COLO668 (cell line): ENCODE data around the gene IGDCC3.

Experiments used
- DNase-seq: peaks from one replicate; lab custom pipeline; 2025; ENCODE audit not compliant: unreplicated experiment; lab: John Stamatoyannopoulos, UW

The IGDCC3 gene

DNA sequence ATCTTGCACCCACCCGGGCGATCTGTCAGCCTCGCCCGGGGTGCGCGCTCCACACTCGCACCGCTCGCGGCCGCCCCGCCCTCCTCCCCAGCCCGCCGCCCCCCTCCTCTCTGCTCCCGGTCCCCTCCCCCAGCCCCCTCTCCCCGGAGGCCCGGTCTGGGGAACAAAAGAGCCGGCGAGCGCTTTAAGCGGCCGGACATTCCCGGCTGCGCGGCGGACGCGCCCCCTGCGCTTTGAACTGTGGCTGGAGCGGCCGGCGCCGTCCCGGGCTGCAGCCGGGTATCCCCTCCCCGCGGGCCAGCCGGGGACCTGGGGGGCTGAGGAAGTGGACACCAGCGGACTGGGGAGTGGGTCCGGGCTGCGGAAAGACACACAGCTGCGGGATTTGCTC is at the start of gene IGDCC3:
Gene IGDCC3, minus strand, starts transcription at position 27 of the 391 bp plus-strand sequence. CDS start 214 bp downstream, outside the sequence.
- DNase-seq = no peak

DNA sequence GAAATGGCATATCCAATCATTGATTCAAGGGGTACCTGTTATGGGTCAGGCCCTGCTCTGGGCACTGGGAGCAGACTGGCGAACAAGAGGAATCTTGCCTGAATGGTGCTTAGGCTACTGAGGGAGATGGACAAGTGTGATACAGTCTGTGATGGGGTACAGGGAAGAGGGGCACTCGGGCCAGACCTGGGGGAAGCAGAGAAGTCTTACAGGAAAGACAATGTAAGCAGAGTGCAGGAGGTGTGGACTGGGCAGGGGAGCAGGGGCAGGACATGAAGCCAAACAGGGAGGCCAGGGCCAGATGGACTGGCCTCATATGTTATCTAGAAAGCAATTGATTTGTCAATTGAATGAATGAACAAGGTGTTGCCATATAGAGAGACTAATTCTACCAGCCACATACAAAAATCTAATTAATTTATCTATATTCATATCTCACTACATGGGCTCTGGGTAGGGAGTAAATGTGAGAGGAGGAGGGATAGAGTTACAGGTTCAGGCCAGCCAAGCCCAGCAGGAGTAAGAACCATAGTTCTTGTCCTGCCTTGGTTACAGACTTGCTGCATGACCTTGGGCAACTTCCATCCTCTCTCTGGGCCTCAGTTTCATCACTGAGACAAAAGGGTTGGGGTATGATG is 48.5 kb upstream of the IGDCC3 start:
- no peak for DNase-seq

GRCh38 chr15:65424683-65425082 is 46.9 kb upstream of the IGDCC3 start:
- no peak for DNase-seq

DNA sequence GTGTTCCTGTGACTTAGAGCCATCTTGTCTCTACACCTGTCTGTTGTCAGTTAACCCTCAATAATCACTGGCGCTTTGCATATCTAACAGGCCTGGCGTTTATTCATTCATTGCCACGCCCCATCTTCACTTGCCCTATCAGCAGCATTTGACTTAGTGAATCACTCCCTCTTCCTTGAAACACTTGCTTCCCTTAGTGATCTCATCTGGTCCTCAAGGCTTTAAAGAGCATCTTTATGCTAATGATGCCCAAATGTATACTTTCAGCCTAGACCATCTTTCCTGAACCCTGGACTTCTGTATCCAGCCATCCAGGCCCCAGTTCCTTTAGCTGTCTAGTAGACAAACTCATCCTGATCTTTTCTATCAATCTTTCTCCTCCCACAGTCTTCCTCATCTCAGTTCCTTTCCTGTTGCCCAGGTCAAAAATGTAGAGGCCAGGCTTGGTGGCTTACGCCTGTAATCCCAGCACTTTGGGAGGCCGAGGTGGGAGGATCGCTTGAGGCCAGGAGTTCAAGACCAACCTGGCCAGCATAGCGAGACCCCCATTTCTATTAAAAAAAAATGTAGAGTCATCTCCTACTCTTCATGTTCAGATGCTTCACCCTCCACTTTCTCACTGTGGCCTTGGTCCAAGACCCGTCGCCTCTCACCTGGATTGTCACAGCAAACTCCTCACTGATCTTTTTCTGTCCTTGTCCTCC is 46.3 kb upstream of the IGDCC3 start:
- DNase-seq = no peak

GRCh38 chr15:65423150-65423975 is 45.6 kb upstream of the IGDCC3 start:
- DNase-seq = no peak

GRCh38 chr15:65421360-65422215 is 43.8 kb upstream of the IGDCC3 start:
- peak; percentile 24 for DNase-seq

DNA sequence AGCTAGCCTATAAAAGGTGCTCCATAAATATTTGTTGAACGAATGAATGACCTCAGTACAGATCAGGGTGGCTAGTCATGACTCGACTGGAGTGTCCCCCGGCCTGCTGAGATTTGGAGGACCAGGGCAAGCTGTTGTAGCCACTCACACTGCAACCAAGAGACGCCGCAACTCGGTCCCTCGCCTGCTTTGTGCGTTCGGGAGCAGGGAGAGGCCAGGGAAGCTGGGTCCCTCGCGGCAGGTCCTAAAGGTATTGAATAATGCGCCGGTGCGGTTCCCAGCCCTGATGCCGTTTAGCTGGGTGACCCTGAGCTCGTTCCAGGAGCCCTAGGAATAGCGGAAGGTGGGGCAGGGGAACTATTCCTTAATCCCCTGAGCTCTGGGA is 43.2 kb upstream of the IGDCC3 start:
- DNase-seq = no peak

- no peak for DNase-seq
These were observed 40.8 kb upstream of the IGDCC3 start for GRCh38 chr15:65418596-65418995.

DNA sequence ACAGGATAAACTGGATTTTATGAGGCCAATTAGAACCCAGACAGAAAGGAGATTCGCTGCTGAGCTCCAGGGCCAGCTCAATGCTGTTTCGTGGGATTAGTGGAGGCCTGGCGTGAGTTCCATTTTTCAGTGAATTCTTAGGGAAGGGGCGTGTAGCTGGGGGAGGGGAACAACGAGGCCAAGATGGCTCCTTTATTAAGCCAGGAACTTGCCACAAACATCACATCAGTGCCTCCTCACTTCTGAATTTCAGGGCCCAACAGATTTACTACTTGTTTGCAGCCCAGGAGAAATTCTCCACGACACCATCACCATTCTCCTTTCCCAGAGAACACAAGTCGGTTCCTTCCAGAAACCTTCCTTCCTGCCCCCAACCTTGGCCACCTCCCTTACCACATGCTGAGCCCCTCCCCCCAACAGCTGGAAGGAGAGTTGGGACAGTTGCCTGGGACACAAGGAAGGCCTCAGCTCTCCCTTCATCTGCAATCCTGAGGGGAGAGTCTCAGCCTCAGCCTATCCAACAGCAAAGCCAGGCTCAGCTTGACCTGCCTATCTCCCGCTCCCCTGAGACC is 39.1 kb upstream of the IGDCC3 start:
- no peak for DNase-seq

- peak; percentile 89 for DNase-seq
These were observed 37.2 kb upstream of the IGDCC3 start for GRCh38 chr15:65414841-65415621.

GRCh38 chr15:65413760-65414144 is 36.0 kb upstream of the IGDCC3 start:
- no peak for DNase-seq

GRCh38 chr15:65413051-65413759 is 35.4 kb upstream of the IGDCC3 start:
- no peak for DNase-seq

DNA sequence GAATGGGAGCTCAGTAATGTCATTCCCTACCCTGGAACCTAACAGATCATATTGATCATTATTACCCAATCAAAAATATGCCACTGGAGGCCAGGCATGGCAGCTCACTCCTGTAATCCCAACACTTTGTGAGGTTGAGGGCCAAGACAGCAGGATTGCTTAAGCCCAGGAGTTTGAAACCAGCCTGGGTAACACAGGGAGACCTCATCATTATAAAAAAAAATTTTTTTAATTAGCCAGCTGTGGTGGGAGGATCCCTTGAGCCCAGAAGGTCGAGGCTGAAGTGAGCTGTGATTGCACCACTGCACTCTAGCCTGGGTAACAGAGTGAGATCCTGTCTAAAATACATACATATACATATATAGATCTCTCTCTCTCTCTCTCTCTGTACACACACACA is 34.8 kb upstream of the IGDCC3 start:
- DNase-seq = no peak

DNA sequence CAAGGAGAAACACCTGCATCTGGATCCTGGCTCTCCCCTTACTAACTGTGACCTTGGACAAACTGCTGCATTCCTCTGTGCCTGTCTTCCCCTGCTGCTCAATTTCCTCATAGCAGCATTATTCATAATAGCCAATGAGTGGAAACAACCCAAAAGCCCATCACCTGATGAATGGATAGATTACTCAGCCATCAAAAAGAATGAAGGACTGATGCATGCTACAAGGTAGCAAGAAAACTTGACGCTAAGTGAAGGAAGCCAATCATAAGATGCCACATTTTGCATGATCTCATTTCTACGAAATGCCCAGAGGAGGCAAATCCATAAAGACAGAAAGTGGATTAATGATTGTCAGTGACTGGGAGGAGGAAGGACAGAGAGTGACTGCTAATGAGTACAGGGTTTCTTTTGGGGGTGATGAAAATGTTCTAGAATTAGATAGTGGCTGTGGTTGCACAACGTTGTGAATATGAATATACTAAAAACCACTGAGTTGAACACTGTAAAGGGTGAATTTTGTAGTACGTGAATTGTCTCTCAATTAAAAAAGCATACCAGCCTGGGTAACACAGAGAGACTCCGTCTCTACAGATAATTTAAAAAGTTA is 33.8 kb upstream of the IGDCC3 start:
- DNase-seq = no peak

- no peak for DNase-seq
These were observed 33.2 kb upstream of the IGDCC3 start for GRCh38 chr15:65410972-65411371.

GRCh38 chr15:65410036-65410435 is 32.2 kb upstream of the IGDCC3 start:
- no peak for DNase-seq

DNA sequence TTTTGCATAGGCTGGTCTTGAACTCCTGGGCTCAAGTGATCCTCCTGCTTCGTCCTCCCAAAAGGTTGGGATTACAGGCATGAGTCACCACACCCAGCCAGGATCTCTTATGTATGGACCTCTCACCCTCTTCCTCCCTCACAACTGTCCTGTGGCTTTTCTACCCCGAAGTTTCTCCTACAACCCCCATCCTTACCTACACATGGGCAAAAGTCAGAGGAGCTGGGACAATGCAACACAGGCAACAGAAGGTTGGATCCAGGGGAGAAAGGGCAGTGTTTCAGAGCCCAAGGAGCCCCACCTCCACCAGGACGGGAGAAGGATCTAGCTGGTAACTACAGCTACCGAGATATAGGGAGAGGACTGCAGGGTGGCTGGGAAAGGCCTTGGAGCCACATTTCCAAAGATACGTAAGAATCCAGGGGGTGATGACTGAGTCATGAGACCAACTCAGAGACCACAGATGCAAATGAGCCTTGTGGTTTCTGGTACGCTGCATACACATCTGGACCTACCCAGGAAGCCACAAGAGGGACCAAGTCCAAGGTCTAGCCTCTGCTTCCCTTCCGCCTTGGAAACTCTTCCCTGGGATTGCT is 31.3 kb upstream of the IGDCC3 start:
- DNase-seq = no peak

DNA sequence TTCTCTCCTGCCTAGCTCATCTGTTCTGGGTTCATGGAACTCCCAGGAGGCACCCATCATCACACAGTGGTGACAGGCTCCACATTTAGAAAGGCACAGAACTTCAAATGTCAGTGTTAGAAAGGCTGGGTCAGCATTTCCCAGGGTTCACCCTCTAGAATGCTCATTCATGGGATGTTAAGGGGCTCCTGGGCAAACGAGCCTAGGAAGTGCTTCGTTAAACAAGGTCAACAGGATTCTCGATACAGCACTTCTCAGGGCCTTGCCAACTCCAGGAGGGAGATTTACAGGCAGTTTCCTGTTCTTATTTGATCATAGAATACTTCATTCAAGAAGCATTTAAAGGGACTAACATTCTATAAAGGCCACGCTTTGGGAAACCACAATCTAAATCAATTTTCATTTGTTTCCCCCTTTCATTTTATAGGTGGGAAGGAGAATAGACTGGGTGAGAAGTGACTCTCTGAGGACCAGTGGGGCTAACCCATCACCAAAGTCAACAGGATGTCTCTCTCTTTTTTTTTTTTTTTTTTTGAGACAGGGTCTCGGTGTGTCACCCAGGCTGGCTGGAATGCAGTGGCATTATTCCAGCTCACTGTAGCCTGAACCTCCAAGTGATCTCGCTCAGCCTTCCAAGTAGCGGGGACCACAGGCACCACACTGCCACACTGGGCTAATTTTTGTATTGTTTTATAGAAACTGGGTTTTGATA is 30.7 kb upstream of the IGDCC3 start:
- no peak for DNase-seq
